ENCODE results near the gene GCK.

GCK gene

GRCh38 chr7:44148166-44148565 lies 41.1 kb downstream of the GCK start:
- H3K4me3 ChIP-seq = no peak overlapping the region
- no peak overlapping the region for H3K27ac ChIP-seq

DNA sequence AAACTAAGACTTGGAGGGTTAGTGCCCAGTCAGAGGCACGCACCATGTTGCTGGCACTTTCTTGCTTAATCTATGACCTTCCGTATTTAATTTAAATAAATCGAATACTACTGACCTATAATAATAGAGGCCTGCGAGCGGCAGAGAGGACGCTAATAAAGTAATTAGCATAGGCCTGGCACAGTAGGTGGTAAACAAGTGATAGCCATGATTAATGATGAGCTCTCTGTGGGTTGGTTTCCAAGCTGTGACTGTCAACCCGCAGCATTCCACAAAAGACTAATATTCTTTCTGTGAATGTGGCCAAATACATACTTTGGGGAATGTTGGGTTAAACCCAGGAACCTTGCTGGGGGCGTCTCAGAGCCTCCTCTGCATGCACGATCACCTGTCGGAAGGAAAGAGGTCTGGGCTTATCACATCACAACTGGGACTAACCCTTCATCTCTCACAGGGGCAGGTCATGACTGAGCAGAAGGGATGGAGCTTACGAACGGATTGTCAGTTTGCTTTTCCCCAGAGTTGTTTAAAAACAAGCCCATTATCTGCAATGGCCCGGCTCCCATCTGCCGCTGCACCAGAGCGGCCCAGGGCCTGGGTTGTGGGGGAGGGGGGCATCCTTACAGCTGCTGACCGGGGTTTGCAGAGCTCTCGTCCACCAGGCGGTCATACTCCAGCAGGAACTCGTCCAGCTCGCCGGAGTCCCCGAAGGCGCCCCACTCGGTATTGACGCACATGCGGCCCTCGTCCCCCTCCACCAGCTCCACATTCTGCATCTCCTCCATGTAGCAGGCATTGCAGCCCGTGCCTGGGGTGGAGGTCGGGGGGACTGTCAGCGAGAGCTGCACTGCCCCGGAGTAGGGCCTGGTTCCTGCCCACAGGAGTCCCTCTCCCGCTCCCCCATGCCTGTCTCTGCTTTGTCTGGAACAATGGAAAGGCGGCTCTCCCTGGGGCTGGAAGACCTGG lies 41.9 kb downstream of the GCK start:
- no peak overlapping the region for H3K4me3 ChIP-seq
- no peak overlapping the region for H3K27ac ChIP-seq

DNA sequence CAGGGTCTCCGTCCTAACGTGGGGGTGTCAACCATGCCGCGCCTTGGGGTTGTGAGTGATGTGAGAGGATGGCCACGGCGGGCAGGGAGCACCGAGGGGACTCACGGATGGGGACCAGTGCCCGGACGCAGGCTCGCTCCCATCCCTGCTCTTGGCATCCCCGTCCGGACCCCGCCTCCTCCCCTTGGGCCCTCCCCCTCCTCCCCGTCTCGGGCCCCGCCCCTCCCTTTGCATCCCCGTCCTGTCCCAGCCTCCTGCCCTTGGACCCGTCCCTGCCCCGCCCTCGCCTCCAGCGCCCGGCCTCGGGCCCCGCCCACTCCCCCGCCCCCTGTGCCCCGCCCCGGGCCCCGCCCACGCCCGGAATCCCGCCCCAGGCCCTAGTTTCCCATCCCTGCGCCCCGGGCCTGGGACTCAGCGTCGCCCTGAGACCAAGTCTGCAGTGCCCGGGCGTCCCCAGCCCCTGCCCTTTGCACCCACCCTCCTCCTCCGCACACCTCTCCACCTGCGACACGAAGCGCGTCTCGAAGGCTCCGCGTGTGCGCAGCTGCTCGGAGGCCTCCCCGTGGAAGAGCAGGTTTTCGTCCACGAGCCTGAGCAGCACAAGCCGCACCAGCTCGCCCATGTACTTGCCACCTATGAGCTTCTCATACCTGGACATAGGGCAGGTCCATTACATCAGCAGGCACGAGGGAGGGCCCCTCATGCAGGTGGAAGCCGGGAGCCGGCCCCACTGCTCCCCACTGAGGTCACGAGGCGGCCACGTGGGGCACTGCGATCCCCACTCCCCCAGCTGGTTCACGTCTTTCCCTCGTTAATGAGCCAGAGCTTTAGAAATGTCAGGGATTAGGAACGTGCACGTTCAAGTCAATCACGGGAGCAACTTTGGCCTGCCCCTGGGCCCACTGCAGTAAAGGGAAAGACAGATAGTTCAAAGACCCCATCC lies 43.0 kb downstream of the GCK start:
- H3K4me3 ChIP-seq = peak overlapping the region; percentile 8 to 36 (median 24)
- no peak overlapping the region for H3K27ac ChIP-seq

DNA sequence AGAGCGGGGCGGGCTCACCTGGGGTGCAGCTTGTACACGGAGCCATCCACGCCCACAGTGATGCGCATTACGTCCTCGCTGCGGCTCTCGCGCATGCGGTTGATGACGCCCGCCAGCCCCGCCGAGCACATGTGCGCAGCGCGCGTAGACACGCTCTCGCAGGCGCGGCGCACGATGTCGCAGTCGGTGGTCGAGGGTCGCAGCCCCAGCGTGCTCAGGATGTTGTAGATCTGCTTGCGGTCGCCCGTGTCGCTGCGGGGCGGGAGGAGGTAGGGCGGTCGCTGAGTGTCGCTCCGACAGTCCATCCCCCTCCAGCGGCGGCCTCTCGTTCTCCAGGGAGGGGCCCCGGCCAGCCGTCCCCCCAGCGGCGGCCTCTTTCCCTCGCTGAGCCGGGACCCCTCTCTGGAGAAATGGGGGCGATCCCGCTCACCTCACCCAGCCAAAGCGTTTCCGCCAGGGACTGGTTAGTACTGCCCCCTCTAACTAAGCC lies 43.7 kb downstream of the GCK start:
- no peak overlapping the region for H3K27ac ChIP-seq
- peak overlapping the region; percentile 8 to 36 (median 24) for H3K4me3 ChIP-seq

DNA sequence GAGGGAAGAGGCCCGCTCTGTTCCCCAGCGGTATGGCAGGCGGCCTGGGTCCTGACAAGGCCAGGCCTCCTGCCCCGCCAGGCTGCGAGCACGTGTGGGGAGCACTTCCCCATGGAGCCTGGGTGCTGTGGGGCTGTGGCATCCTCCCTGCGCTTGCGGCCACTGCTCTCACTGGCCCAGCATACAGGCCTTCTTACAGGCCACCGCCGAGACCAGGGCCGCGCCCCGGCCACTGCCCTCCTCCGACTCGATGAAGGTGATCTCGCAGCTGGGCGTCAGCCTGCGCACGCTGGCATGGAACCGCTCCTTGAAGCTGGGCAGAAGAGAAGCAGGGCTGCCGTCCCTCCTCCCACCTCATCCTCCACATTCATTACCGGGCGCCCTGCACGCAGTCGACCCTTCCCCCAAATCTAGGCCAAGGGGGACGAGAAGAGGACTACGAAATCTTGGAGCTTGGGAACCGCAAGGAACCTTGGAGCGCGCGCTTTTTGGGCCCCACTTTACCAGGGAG lies 44.2 kb downstream of the GCK start:
- H3K27ac ChIP-seq = no peak overlapping the region
- peak overlapping the region in 1 of 7 experiments; percentile 36 for H3K4me3 ChIP-seq

DNA sequence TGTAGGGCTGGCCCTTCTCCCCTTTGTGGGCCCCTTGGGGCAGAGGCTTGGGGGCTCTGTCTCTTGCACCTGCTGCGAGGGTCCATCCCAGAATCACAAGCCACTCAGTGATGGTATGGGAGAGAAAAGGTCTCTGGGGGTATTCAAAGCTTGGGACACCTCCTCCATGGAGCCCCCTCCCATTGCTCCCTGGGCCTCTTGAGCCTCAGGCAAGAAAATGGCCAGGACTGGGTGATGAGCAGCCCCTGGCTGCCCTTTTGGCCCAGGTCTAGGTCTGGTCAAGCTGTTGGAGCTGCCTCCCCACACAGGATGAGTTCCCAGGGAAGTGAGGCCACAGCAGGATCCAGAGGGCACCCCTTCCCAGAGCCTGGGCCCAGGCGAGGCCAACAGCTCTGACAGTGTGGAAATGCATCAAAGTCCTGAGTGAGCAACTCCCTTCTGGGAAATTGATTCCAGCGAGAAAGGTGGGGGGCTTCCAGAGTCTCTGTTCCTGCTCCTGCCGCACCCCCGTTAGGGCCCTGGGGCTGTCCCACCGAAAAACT lies 44.7 kb downstream of the GCK start:
- Histone ChIP-seq H3K27ac (no peak overlapping the region), H3K4me3 (no peak overlapping the region)

DNA sequence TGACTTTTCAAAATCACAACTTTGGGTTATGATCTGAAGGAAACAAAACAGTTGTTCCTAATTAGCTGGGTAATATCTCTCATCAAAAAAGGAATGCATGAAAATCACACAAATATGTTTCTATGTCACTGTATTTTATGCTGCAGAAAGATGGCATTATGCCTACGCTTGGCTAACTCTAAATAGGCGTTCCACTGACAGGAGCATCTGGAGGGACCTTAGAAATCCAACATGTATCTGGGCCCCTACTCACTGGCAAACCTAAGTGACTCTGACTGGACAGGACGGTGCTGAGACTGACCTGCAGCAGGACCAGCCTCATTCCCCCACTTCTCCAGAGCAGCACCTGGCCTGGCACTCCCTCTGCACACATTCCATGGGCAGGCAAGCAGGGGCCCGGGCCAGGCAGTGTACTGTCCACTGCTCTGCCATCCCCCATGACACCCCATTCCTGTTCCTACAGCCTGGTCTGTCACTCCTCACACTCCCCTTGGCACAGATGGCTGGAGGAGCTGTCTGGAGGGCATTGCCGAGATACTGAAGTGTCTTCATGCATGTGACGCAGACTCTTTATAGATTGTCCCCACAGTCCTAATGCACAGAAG lies 45.5 kb downstream of the GCK start:
- no peak overlapping the region for H3K27ac ChIP-seq
- no peak overlapping the region for H3K4me3 ChIP-seq

DNA sequence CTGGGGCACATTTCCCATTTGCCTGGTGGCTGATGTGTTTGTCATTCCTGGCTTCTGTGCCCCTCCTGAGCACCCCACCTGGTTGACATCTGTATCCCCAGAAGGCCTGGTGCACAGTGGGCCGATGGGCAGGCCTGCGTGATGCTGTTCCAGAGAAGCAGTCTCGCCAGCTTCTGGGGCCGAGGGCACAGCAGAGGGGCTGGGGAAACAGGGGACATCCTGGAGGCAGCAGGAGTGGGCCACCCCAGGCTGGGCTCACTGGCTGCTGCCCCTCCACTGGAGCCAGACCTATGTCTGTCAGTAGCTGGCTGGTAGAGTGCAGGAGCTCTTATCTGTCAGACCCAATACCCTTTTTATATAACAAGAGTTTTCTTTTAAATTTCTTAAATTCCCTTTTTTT lies 47.2 kb downstream of the GCK start:
- Histone ChIP-seq H3K27ac (no peak overlapping the region), H3K4me3 (no peak overlapping the region)

DNA sequence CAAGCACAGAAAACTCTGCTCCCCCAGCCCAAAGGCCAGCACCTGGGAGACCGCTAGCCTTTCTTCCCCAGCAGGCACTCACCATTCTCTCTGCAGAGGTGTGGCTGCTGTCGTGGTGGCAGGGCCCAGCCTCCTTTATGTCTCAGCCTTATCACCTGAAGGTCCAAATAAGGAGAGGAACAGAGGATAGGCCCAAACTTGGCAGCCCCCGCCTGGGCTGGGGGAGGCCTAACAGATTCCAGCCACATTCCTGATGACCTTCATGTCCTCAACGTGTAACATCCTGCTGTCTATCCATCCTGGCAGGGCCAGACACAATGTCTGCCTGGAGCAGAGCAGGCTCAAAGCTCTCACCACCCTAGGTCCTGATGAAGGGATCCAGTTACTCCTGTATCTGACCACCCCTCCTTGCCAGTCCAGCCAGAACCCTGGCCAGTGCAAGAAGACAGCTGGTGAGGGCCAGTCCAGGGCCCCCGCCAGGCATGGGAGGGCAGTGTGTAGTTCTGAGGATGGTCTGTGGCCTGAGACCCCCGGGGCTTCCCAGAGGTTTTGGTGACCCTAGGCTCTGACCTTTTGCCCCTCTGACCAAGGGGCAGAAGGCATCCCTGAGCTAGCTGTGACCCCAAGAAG lies 47.9 kb downstream of the GCK start, which contains the start of gene MYL7:
MYL7 (minus strand) TSS at position 112 of the 630 bp plus-strand sequence; CDS start at position 85, 27 bp downstream.
- no peak within 1 kb of the TSS for H3K27ac ChIP-seq
- no peak within 1 kb of the TSS for H3K4me3 ChIP-seq

GRCh38 chr7:44140341-44140740 lies 48.9 kb downstream of the GCK start:
- Histone ChIP-seq H3K27ac (no peak overlapping the region), H3K4me3 (no peak overlapping the region)

- H3K27ac ChIP-seq = no peak overlapping the region
- H3K4me3 ChIP-seq = no peak overlapping the region
These were observed 49.8 kb downstream of the GCK start for GRCh38 chr7:44139311-44140010.

GRCh38 chr7:44138698-44139097 lies 50.5 kb downstream of the GCK start:
- no peak overlapping the region for H3K27ac ChIP-seq

GRCh38 chr7:44136731-44137130 lies 52.5 kb downstream of the GCK start:
- no peak overlapping the region for H3K4me3 ChIP-seq
- no peak overlapping the region for H3K27ac ChIP-seq

More at GRCh38 chr7:44138698-44139097, 50.5 kb downstream of the GCK start:
- H3K4me3 ChIP-seq = no peak overlapping the region

GRCh38 chr7:44134943-44135628 lies 54.2 kb downstream of the GCK start:
- Histone ChIP-seq H3K4me3 (no peak overlapping the region), H3K27ac (peak overlapping the region in 2 of 21 experiments; percentile 19 to 67)

DNA sequence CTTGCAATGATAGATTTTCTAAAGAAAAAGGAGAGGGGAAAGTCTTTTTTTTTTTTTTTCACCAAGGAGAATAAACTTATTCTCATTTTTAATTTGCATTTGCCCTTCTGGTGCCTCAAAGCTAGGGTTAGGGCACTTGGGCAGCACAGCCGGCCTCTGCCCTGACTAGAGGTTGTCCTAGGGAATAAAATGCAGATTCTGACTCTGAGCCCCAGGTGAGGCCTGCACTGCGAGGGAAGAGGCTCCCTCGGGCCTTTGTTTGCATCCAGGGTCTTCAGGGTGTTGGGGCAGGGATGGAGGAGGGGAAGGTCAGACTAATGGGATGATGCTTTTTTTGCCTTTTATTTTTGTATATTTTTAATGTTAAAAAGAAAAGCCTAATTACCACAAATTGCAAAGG lies 55.9 kb downstream of the GCK start:
- H3K27ac ChIP-seq = no peak overlapping the region

GRCh38 chr7:44132039-44132438 lies 57.2 kb downstream of the GCK start:
- no peak overlapping the region for H3K4me3 ChIP-seq
- H3K27ac ChIP-seq = no peak overlapping the region

More for the DNA sequence above, 55.9 kb downstream of the GCK start:
- H3K4me3 ChIP-seq = no peak overlapping the region

DNA sequence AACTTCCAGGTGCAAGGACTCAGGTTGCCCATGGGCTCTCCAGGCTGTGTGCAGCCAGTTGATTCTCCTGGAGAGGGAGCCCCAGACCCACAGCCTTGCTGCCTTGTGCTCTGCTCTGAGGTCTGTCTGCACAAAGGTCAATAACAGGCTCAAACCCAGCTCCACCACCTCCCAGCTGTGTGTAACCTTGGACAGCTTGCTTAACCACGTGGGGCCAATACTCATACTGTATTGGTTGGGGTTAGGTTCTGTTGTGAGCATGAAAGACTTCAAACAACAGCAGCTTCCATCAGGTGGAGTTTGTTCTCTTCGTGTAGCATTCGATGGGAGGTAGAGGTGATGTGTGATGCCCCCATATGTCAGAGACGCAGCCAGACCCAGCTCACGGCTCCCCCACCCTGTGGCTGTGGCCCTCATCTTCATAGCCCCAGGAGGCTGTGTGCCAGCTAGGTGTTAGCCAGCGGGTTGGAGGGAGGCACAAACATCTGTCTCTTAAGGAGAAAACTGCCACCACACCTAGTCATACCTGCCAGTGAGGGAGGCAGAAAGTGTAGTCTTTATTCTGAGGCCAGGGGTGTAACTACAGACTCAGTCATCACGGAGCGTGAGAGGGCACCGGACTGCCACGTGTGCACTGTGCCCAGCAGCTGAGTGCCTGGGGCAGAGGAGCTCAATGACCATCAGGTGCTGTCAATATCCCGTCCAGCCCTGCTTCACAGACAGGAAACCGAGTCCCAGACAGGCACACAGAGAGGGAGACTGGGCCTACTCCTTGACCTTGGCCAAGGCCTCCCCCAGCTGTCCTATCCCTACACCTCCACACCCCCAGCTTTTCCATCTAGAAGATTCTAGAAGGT lies 57.8 kb downstream of the GCK start:
- Histone ChIP-seq H3K27ac (no peak overlapping the region), H3K4me3 (no peak overlapping the region)
